ENCODE measurements around the gene SPG7.

The SPG7 gene

DNA sequence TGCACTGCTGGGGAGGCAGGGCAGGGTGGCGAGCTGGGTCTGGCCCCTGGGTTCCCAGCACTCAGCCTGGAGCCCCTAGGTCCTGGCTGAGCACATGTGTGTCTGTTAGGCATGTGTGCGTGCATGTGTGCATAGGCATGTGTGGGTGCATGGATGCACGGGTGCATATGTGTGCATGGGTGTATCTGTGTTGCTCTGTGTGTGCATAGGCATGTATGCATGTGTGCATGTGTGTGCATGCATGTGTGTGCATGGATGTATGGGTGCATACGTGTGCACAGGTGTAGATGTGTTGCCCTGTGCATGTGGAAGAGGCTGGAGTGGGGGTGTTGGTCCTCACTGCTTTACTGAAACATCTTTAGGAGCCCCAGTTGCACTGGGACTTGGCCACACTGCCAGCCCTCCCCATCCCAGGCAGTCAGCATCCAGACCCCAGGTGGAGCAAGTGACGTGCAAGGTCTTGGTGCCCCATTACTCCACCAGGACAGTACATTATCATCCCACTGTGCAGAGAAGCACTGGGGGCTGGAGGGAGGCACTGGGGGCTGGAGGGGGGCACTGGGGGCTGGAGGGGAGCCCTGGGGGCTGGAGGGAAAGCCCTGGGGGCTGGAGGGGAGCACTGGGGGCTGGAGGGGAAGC, 94.9 kb downstream of the SPG7 start:
- DNase-seq, result no peak

DNA sequence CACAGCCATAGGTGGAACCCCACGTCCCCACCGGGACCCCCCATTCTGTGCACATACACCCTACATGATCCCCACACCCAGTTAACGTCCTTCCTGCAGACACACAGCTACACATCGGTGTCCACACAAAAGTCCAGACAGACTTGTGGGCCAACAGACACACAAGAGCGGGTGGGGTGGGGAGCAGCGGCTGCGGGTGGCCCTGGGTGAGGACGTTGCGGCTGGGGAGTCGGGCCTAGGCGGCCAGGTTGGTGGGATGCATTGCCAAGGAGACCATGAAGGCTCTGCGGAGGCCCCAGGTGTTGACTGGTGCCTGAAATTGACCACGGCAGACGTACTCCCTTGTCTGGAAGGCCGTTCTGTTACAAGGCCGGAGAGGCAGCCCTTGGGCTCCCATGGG, 96.6 kb downstream of the SPG7 start:
- DNase-seq, result no peak

DNA sequence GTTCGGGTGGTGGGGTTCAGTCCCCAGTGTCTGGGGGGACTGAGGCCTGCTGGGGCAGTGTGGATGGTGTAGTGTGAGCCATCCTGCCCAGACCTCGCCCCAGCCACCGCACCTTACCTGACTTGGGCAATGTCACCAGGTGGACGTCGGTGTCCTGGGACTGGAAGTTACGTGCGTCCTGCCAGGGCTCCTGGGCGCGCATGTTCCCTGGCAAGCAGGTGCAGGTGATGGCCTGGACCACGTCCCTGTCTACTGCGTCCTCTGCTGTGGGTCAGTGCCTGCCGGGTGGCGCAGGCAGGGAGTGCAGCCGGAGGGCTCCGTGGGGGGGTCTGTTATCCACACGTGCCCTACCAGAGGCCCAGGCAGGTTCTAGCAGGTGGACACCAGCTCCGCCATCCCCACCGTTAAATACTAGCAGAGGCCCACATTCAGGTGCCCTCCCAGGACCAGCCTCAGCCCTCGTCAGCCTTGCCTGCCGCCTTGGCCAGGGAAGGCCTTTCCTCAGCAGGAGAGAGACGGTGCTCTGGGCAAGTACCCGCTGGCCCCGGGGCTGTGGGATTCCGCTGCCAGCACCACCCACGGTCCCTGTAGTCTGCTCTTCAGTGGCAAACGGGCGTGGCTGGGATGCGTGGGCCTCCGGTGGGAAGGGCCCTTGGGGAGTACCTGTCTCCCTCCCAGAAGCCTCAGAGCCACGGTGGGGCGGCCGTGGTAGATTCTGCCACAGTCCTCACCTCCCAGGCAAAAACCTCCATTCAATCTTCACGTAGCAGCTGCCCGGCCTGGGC, 97.2 kb downstream of the SPG7 start:
- DNase-seq, result no peak

DNA sequence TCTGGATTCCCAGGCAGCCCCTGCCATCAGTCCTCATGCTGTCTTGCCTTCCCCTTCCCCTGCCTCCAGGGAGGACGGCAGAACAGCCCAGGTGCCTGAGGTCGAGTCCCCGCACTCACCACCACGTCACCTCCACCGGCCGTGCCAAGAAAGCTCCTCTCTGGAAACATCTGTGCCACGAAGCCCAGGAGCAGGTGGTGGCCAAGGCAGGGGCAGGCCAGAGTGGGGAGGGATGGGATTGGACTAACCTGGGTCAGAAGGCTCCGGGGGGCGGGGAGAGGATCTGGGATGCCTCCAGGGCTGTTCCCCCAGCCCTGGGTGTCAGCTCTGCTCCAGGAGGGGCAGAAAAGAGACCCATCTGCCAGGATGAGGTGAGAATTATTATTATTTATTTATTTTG, 97.8 kb downstream of the SPG7 start:
- no peak for DNase-seq
